ENCODE data around the gene DCLK1. TPM values are rescaled to one million over a fixed set of nuclear protein-coding genes. Genes with fewer than 3 reads are reported as not detected.

DCLK1 gene
- total and polyA plus RNA-seq, 8 donors = 0.67 to 10.1 (median 1.7) TPM

- no peak for DNase-seq
- WGBS, 2 donors = 74 to 75% methylated on average over 4 of the region's 4 CpGs
- no peak overlapping the region for H3K27ac ChIP-seq
- TF ChIP-seq, protein P1, sequence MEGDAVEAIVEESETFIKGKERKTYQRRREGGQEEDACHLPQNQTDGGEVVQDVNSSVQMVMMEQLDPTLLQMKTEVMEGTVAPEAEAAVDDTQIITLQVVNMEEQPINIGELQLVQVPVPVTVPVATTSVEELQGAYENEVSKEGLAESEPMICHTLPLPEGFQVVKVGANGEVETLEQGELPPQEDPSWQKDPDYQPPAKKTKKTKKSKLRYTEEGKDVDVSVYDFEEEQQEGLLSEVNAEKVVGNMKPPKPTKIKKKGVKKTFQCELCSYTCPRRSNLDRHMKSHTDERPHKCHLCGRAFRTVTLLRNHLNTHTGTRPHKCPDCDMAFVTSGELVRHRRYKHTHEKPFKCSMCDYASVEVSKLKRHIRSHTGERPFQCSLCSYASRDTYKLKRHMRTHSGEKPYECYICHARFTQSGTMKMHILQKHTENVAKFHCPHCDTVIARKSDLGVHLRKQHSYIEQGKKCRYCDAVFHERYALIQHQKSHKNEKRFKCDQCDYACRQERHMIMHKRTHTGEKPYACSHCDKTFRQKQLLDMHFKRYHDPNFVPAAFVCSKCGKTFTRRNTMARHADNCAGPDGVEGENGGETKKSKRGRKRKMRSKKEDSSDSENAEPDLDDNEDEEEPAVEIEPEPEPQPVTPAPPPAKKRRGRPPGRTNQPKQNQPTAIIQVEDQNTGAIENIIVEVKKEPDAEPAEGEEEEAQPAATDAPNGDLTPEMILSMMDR (IDR thresholded peaks at IDR 0.05) = no peak
- intact Hi-C loops (cut with DNase I) = no loop called here
- H3K4me3 ChIP-seq = no peak overlapping the region
- H3K27me3 ChIP-seq = no peaks in the 10 kb centered on the region
- H3K9me3 ChIP-seq = no peaks in the 10 kb centered on the region
- no peaks in the 10 kb centered on the region for H3K4me1 ChIP-seq
- no peak for ATAC-seq
- H3K36me3 ChIP-seq = no peaks in the 10 kb centered on the region
- no peak for FAIRE-seq
Observed at GRCh38 chr13:36146511-36147269, 15.5 kb upstream of the DCLK1 start.

- intact Hi-C loops (cut with DNase I) = no loop called here
- 83 to 92% methylated on average over 2 of the region's 2 CpGs for WGBS, 2 donors
- TF ChIP-seq, protein P1 (IDR thresholded peaks at IDR 0.05) = no peak
- FAIRE-seq = peak; percentile 5
- no peaks in the 10 kb centered on the region for H3K9me3 ChIP-seq
- no peak overlapping the region for H3K4me3 ChIP-seq
- no peaks in the 10 kb centered on the region for H3K36me3 ChIP-seq
- DNase-seq = no peak
- H3K4me1 ChIP-seq = no peaks in the 10 kb centered on the region
- ATAC-seq = no peak
- H3K27me3 ChIP-seq = no peaks in the 10 kb centered on the region
- H3K27ac ChIP-seq = no peak overlapping the region
Observed at GRCh38 chr13:36143738-36144137, 12.6 kb upstream of the DCLK1 start.

DNA sequence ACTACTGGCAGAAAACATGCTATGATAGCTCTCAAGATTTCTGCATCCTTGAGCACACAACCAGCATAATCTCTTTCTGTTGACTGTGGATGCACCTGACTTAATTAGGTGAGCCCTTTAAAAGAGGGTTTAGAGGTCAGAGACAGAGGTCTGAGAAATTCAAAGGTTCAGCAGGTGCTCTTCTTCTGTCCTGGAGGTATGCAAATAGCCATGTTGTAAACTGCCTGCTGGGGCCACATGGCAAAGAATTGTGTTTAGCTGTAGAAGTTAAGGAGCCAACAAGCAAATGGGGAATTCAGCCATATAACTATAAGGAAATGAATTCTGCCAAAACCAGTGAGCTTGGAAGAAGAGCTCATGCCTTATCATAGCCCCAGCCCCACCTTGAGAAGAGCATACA lies 11.6 kb upstream of the DCLK1 start:
- H3K9me3 ChIP-seq = no peaks in the 10 kb centered on the region
- H3K4me1 ChIP-seq = no peaks in the 10 kb centered on the region
- FAIRE-seq (no peak), ATAC-seq (no peak), DNase-seq (no peak)
- H3K4me3 ChIP-seq = no peak overlapping the region
- TF ChIP-seq, protein P1 (IDR thresholded peaks at IDR 0.05) = no peak
- intact Hi-C loops (cut with DNase I) = no loop called here
- H3K27me3 ChIP-seq = no peaks in the 10 kb centered on the region
- no peaks in the 10 kb centered on the region for H3K36me3 ChIP-seq
- no peak overlapping the region for H3K27ac ChIP-seq

- no peaks in the 10 kb centered on the region for H3K27me3 ChIP-seq
- no peak for ATAC-seq
- 61 to 78% methylated on average over 2 of the region's 2 CpGs for WGBS, 2 donors
- H3K4me1 ChIP-seq = no peaks in the 10 kb centered on the region
- no peaks in the 10 kb centered on the region for H3K9me3 ChIP-seq
- H3K36me3 ChIP-seq = no peaks in the 10 kb centered on the region
- DNase-seq = no peak
- FAIRE-seq = no peak
- H3K4me3 ChIP-seq = no peak overlapping the region
- no peak overlapping the region for H3K27ac ChIP-seq
- intact Hi-C loops (cut with DNase I) = no loop called here
- TF ChIP-seq, protein P1 (IDR thresholded peaks at IDR 0.05) = no peak
Observed at GRCh38 chr13:36135876-36136275, 4.7 kb upstream of the DCLK1 start.

- no peak overlapping the region for H3K27ac ChIP-seq
- ATAC-seq = no peak
- WGBS, 2 donors = 46 to 56% methylated on average over 1 of the region's 1 CpG
- no peaks in the 10 kb centered on the region for H3K27me3 ChIP-seq
- no peak for DNase-seq
- no peaks in the 10 kb centered on the region for H3K4me1 ChIP-seq
- TF ChIP-seq, protein P1 (IDR thresholded peaks at IDR 0.05) = no peak
- no peak overlapping the region for H3K4me3 ChIP-seq
- no peaks in the 10 kb centered on the region for H3K36me3 ChIP-seq
- intact Hi-C loops (cut with DNase I) = no loop called here
- H3K9me3 ChIP-seq = no peaks in the 10 kb centered on the region
- FAIRE-seq = no peak
Observed at GRCh38 chr13:36134632-36135031, 3.5 kb upstream of the DCLK1 start.

All from pancreas (tissue), 10 donors.